HEK293T (cell line): Measurements from ENCODE around the gene CCDC88C.

Source experiments
- BHLHE40 ChIP-seq: fragments of 450-650 bp; IDR thresholded peaks from 2 replicates; pipeline ENCODE4 v1.6.1; 2016; ENCODE audit warnings: mild to moderate bottlenecking, moderate library complexity, borderline replicate concordance
- ELF4 ChIP-seq: fragments of 450-650 bp; IDR thresholded peaks from 2 replicates; pipeline ENCODE4 v1.6.1; 2017; ENCODE audit warnings: antibody characterized with exemption
- FOXA1 ChIP-seq: fragments of 450-650 bp; IDR thresholded peaks from 2 replicates; pipeline ENCODE4 v1.6.1; 2016; ENCODE audit warnings: mild to moderate bottlenecking
- FOXM1 ChIP-seq: fragments of 450-650 bp; IDR thresholded peaks from 2 replicates; pipeline ENCODE4 v1.6.1; 2017; ENCODE audit warnings: mild to moderate bottlenecking, borderline replicate concordance
- HDGF ChIP-seq: fragments of 450-650 bp; IDR thresholded peaks from 2 replicates; pipeline ENCODE4 v1.6.1; 2017; ENCODE audit warnings: antibody characterized with exemption, borderline replicate concordance
- L3MBTL2 ChIP-seq: fragments of 450-650 bp; conservative IDR thresholded peaks from 2 replicates; pipeline ENCODE4 v1.6.1; 2016; ENCODE audit warnings: mild to moderate bottlenecking
- NFRKB ChIP-seq: fragments of 450-650 bp; IDR thresholded peaks from 2 replicates; pipeline ENCODE4 v1.6.1; 2016; ENCODE audit warnings: mild to moderate bottlenecking, moderate library complexity
- PKNOX1 ChIP-seq: fragments of 450-650 bp; IDR thresholded peaks from 2 replicates; pipeline ENCODE4 v1.6.1; 2016
- SP1 ChIP-seq: fragments of 450-650 bp; IDR thresholded peaks from 2 replicates; pipeline ENCODE4 v1.6.1; 2017

DNA sequence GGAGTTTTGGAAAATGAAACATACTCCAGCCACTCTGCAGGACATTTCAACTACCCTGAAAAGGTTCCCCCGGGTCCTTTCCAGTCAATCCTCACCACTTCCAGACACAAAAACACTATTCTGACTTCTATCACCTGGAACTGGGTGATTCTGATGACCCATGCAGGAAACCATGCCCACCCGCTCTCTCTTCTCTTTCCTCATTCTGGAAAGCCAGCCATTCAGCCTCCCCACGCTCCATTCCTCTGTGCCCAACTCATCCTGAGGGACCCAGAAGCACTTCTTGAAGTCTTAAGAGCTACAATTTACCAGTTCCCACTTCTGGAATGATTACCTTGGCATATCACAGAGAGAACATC lies 3.2 kb downstream of the CCDC88C start:
- no peak for TF ChIP-seq BHLHE40
- TF ChIP-seq PKNOX1 = no peak
- TF ChIP-seq HDGF = no peak
- no peak for TF ChIP-seq NFRKB
- TF ChIP-seq SP1 = no peak
- TF ChIP-seq FOXA1 = no peak
- TF ChIP-seq FOXM1 = no peak
- no peak for TF ChIP-seq ELF4
- TF ChIP-seq L3MBTL2 = no peak
